HG02678 (cell line): ENCODE measurements around the gene MAST1.
"Not testable (repeated sequence)": the region's sequence is repeated elsewhere in the genome, so short reads cannot be mapped to it uniquely, and the experiment has no call there.

Experiments
- ATAC-seq: cut with Tn5 transposase; IDR thresholded peaks from one replicate; pipeline ENCODE4 v1.9.1; 2021; ENCODE audit warnings: mild to moderate bottlenecking, moderate library complexity; ENCODE audit not compliant: unreplicated experiment

The MAST1 gene

DNA sequence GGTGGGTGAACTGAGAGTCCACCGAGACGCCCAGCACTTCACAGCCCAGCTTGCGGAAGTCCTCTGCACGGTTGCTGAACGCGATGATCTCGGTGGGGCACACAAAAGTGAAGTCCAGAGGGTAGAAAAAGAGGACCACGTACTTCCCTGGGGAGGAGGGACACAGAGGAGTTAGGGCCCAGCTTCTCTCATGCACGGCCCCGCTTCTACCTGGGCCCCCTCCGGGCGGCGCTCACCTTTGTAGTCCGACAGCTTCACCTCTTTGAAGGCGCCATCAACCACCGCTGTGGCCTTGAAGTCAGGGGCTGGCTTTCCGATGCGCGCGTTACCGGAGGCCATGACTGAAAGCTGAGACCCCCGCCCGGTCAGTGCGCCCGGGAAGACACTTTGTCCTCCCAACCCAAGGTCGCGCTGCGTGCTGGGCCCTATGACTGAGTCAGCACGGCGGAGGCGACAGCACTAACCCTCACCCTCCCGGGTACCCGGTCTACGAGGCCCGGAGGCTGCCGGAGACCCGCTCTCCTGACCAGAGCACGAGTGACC, 37.3 kb upstream of the MAST1 start:
- ATAC-seq, result no peak

DNA sequence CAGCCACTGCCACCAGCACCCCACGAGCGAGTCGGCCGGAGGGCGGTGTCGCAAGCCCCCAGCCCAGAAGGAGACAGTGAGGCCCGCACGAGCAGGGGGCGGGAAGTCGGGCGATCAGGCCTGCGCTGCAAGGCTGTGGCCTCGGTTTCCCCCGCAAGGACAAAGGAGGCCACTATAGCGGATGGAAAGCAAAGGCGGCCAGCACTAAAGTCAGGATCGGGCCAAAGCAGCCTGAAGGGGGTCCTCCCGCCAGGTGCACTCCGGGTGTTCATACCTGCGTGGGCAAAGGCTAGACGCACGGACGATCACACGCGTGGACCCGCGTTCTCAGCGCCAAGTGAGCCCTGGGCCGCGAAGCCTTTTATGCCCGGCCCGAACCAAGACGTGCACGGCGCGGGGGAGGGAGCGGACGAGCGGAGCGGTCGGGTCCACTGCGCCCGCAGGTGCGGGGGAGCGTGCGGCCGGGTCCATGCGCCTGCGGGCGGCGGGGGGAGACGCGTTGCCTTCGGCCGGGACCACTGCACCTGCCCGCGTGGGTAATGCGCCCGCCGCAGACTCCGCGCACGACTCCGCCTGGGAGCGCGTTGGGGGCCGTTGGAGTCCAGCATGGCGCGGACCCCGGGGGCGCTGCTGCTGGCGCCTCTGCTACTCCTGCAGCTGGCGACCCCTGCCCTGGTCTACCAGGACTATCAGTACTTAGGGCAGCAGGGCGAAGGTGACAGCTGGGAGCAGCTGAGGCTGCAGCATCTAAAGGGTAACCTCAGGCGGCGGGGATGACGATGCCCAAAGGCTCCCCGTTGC, 36.6 kb upstream of the MAST1 start, which contains the start of the genes PRDX2 and THSD8:
Gene PRDX2, minus strand, starts transcription at position 335 of the 801 bp plus-strand sequence. CDS start 539 bp downstream, outside the sequence.
Gene THSD8, plus strand, starts transcription at position 604 of the 801 bp plus-strand sequence. Its CDS starts 3 bp downstream, at position 607.
- peak; percentile 44 for ATAC-seq

DNA sequence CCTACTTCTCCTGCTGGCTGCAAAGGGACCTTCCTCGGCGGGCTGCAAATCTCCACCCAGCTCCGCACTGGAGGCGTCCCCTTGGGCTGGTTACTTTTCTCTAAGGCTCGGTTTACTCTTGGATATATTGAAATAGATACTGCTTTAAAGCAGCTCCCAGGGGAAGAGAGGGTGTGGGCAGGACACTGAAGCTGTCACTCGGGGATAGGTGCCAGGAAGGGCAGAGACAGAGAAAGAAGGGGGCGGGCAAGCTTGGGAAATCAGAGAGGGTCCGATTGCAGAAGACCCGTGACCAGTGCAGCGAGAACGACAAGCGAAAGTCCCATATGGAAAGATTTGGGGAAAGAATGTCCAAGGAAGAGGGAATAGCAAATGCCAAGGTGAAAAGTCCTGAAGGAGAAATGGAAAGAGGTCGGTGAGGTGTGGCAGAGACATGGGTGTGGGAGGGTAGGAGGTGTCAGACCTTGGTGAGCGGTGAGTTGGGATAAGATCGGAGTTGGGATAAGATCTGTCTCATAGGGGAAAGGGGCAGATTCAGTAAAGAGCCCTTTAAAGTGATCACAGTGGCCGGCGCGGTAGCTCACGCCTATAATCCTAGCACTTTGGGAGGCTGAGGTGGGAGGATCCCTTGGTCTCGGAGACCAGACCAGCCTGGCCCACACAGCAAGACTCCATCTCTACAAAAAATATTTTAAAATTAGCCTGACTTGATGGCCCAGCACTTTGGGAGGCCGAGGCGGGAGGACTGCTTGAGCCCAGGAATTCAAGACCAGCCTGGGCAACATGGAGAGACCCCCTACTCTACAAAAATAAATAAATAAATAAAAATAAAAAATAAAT, 35.8 kb upstream of the MAST1 start:
- ATAC-seq, result no peak

DNA sequence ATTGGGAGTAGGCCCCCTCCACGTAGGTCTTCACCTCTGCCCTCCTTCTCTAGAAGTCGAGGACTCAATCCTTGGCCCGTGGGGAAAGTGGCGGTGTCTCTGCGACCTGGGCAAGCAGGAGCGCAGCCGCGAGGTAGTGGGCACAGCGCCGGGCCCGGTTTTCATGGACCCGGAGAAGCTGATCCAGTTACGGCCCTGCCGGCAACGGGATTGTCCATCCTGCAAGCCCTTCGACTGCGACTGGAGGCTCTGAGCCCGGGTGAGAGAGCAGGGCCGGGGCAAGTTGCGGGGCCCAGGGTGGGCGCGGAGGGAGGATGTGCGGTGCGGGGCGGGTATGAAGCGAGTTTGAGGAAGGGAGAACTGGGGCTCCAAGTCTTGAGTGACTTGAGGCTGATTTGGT, 34.3 kb upstream of the MAST1 start:
- ATAC-seq, result no peak

DNA sequence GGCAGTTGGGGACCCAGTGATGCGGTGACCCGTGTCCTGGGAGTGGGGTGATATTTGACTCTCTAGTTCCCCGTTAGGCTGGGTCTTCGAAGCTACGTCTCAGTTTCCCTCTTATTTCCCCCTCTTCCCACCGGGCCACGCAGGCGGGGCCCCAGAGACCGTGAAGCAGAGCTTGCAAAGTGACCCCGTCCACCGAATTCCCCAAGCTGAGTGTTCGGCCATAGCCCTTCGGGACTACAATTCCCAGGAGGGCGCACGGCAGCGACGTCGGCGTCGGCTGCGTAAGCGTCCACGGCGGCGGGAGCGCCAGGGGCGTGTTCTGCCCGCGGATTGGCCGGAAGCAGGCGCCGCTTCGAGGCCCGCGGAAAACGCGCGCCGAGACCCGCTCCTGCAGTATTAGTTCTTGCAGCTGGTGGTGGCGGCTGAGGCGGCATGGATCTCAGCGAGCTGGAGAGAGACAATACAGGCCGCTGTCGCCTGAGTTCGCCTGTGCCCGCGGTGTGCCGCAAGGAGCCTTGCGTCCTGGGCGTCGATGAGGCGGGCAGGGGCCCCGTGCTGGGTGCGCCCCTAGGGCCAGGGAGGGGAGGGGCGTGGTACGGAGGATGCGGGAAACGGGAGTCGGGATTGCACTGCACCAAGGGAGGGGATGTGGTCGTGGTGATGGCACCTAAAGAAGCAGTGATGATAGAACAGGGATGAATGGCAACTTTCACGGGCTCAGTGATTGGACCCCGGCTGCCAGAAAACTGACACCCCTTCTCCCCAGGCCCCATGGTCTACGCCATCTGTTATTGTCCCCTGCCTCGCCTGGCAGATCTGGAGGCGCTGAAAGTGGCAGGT, 31.9 kb upstream of the MAST1 start, which contains the start of gene RNASEH2A:
Gene RNASEH2A, plus strand, starts transcription at position 343 of the 840 bp plus-strand sequence. Its CDS starts 90 bp downstream, at position 433.
- ATAC-seq, result peak; percentile 83

DNA sequence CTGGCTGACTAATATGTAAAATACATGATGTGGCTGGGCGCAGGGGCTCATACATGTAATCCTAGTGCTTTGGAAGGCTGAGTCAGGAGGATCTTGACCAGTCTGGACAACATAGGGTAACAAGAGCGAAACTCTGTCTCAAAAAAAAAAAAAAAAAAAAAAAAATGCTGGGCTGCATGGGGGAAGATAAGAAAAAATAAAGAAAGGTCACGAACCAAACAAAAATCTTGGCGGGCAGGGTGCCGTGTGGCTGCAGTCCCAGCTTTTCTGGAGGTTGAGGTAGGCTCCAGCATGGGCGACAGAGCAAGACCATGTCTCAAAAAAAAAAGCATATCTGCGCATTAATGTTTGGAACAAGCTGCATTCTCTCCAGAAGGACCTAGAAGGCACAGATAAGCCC, 23.2 kb upstream of the MAST1 start:
- ATAC-seq, result no peak

DNA sequence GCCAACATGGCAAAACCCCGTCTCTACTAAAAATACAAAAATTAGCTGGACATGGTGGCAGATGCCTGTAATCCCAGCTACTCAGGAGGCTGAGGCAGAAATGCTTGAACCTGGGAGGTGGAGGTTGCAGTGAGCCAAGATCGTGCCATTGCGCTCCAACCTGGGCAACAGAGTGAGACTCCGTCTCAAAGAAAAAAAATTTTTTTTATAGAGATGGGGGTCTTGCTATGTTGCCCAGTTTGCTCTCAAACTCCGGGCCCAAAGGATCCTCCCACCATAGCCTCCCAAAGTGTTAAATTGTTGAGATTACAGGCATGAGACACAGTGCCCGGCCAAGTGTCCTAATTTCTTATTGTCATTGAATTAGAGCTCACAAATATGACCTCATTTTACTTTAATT, 21.1 kb upstream of the MAST1 start:
- ATAC-seq, result not testable (repeated sequence)

DNA sequence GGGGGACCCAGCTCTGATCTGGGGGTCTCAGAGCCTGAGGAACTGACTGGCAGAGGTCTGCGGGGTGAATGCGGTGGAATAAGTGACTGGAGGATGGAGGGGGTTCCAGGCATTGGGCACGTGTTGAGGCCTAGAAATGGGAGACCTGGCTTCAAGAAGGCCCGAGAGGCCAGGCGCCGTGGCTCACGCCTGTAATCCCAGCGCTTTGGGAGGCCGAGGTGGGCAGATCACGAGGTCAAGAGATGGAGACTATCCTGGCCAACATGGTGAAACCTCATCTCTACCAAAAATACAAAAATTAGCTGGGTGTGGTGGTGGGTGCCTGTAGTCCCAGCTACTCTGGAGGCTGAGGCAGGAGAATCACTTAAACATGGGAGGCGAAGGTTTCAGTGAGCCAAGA, 20.5 kb upstream of the MAST1 start:
- not testable (repeated sequence) for ATAC-seq

DNA sequence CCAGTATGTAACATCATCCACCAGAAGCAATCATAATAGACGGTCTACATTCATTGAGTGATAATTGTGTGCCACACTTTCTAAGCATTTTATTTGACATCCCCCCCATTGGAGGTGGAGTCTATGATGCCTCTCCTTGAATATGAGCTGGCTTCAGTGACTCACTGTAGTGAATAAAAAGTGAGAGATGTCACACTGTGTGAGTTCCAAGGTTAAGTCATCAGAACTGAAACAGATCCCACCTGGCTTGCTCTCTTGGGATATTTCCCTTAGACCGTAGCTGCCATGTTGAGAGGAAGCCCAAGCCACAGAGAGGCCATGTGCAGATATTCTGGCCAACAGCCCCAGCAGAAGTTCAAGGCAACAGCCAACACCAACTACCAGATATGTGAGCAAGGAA, 16.6 kb upstream of the MAST1 start:
- no peak for ATAC-seq

DNA sequence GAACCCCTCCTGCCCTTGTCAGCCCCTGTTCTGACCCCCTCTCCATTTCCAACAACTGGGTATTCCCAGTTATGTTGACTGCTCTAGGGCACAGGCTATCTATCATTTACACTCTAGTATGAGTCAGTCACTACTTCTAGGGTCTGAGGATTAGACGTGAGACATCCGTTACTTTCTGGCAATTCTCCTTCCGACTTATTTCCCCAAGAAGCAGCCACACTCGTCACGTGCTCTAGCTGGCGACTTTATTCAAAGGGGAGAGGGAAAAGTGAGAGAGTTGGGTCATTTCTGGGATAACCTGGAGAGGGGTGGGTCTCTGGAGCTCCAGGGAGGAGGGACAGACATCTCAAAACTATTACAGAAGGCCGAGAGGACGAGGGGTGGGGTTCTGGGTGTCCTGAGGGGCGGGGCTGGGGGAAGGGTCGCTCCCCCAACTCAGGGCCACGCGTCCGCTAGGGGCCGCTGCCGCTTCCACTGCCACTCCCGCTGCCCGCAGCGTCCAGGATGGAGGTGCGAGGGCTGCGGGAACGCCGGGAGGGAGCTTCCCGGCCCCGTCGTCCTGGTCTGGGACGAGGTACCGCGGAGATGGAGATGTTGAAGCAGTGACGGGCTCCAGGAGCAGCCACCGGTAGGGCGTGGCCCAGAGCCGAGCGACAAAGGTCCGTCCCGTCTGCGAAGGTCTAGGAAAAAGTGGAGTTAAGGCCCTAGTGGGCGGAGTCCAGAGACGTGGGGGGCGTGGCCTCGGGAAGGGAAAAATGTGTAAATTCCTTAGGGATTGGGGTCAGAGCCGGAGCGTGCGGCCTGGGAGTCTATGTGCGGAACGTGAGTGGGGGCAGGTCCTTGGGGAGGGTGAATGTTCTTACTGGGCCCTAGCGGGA, 12.8 kb upstream of the MAST1 start:
- ATAC-seq, result no peak

DNA sequence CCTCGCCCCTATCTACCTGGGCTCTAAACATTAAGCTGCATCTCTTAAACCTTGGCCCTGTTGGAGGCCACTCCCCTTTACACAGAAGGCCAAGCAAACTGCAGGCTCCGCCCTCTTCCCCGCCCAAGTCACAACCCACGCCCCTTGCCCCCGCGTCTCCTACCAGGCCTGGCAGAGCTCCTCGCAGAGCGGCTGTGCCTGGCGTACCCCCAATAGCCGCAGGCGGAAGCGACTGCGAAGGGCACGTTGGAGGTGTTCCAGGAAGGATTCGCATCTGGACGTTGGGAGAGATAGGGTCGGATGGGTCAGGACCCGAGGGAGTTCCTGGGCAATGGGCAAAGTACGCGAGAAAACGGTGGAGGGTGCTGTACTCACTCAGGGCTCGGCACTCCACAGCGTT, 9.8 kb upstream of the MAST1 start:
- ATAC-seq, result no peak

DNA sequence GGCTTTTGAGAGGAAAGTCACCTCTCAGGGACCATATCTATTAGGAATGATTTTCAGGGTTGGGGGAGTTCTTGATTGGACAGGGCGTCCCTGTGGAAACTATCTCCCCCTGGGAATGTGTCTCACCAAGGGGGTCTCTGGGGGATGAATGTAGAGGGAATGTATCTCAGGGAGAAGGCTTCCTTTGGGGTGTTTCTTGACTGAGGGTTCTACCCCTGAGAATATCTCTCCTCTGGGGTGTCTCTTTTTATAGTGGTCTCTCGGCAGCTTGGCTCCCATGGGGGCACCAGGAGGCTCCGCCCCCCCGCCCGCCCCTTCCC, 4.9 kb upstream of the MAST1 start:
- ATAC-seq, result no peak

DNA sequence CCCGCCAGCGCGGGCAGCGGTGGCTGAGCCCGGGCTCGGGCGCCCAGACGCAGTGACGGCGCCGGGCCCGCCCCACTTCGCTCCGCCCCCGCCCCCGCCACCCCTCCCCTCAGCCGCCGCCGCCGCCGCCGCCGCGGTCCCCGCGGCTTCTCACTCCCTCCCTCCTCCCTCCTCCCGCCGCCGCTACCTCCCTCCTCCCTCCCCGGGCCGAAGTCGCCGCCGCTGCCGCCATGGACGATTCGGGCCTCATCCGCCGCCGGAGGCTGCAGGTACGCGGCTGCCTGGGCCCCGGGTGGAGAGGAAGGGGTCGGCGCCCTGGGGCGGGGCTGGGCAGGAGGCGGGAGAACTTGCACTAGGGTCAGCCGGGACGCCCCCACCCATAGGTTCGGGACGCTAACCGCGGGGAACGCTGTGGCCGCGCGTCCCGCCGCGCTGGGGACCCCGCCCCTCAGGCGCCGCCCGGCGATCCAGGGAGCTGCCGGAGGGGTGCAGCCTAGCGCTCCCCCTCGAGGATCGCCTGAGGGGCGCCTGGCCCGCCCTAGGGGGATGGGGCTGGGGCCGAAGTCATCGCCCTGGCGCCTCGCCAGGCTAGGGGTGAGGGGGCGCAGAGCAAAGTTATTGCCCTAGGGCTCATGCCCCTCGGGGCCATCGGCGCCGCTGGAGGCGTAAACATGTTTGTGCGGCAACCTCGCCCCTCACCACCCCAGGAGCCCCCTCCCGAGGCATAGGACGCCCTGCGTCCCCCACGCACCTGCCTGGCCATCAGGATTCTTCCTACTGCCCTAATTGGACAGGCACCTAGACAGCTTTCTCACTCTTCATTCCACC, 4.4 kb upstream of the MAST1 start:
- ATAC-seq, result no peak

DNA sequence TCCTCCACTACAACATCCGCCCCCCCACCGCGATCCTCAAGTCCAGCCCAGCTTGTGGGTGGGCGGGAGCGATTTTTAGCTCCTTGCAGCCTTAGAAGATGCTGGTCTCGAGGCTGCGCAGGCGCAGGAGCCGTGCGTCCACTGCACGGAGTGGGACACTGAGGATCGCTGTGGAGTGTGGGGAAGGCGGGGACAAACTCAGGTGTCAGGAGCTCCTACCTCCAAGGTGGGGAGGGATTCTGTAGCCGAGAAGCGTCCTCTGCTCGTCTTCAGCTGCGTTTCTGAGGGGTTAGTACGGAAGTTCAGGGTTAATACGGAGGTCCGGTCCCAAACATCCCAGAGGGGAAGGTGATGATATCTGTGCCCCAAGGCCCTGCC, 3.8 kb upstream of the MAST1 start, which contains the start of gene RTBDN:
Gene RTBDN, minus strand, starts transcription at position 14 of the 378 bp plus-strand sequence. CDS start 4,600 bp downstream, outside the sequence.
- ATAC-seq, result no peak

DNA sequence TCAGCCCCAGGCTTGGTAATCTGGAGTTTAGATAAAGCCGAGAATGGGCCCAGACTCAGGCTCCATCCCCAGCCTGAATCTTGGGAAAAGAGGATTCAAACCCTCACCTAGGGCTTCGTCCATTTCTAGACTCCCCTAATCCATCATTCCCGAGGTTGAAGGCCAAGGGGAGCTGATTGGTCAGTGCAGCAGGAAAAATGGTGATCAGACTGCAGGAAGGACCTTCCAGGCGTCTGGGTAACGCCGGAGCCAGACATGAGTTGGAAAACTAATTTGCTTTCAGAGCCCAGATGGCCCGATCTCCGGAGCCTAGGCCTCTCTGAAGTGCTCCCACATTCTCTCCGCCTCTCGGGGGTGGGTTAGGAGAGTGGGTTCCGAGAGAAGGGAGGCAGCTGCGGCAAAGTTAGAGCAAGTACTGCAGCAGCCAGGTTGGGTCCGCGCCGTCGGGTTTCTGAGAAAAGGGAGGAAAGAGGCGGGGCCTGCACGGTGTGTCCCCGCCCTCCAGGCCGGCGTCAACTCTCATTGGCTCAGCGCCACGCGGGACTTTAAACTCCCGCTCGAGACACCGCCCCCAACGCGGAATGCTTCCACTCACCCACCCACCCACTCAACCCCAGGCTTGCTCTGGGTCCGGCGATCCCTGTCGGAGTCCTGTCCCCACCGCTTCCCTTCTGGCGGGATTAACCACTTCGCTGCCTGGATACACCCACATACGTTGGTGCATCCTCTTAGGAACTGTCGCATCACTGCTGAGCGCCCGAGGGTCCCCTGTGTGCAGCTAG, 3.1 kb upstream of the MAST1 start:
- no peak for ATAC-seq

DNA sequence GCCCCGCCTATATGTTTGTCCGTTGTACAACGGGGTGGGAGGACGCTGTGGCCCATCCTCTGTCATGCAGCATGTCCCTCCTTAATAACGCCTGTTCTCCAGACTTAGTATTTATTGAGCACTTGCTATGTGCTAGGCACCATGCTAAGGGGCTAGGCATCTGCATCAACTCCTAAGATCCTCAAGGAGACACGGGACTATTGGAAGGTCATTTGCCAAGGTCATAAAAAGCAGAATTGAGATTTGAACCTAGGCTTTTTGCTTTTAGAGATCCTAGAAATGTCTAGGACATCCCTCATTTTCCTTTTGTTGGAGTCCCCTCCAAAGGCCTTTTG, 1.8 kb upstream of the MAST1 start:
- ATAC-seq, result no peak

DNA sequence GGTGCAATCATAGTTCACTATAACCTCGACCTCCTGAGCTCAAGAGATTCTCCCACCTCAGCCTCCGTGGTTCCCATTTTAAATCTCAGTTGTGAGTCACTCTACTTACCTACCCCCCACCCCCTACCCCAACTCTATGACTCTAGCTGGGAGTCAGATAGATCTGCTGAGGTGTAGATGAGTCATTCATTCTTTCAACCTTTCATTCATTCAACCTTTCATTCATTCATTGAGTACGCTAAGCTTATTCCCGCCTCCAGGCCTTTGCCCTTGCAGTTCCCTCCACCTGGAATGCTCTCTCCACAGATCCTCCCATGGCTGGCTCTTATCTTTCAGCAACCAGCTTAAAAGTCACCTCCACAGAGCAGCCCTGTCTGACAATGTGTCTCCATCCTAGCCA, 1.1 kb upstream of the MAST1 start:
- ATAC-seq, result no peak
